Thoracic aorta (tissue), 2 donors: ENCODE measurements around the gene TSPAN32. TPM values are rescaled to one million over a fixed set of nuclear protein-coding genes. Genes with fewer than 3 reads are reported as not detected.

Experiments
- ATAC-seq: fragments of 150-250 bp; one replicate; pipeline ENCODE4 v1.8.0; 2017; ENCODE audit warnings: low read depth; ENCODE audit not compliant: insufficient number of reproducible peaks, low FRiP score
- DNase-seq: peaks from one replicate; pipeline ENCODE4 v3.0.0-alpha.2; 2020; ENCODE audit warnings: low spot score
- H3K27ac ChIP-seq, 2 donors: fragments of 200-600 bp; sonication (generic); 1 replicate in 1 of 2; 2 replicates in 1 of 2; pipeline ENCODE4 v1.5.1; 2016; ENCODE audit warnings: mild to moderate bottlenecking in 2 of 2, moderate library complexity in 2 of 2
- H3K27me3 ChIP-seq: fragments of 200-600 bp; sonication (generic); replicated peaks from 2 replicates; pipeline ENCODE4 v1.6.0; 2016; ENCODE audit warnings: mild to moderate bottlenecking; ENCODE audit not compliant: insufficient read depth
- H3K36me3 ChIP-seq: fragments of 200-600 bp; sonication (generic); one replicate; pipeline ENCODE4 v1.5.1; 2016
- H3K4me1 ChIP-seq, 2 donors: fragments of 200-600 bp; sonication (generic); 1 replicate in 1 of 2; 2 replicates in 1 of 2; pipeline versions ENCODE4 v1.5.1 to v1.6.0; 2016; ENCODE audit warnings: low read depth in 2 of 2, mild to moderate bottlenecking in 1 of 2; ENCODE audit not compliant: control insufficient read depth in 1 of 2
- H3K4me3 ChIP-seq: fragments of 200-600 bp; sonication (generic); 2 replicates; pipeline ENCODE4 v1.5.1; 2016; ENCODE audit warnings: mild to moderate bottlenecking
- H3K9me3 ChIP-seq: fragments of 200-600 bp; sonication (generic); 2 replicates; pipeline ENCODE4 v1.5.1; 2016
- total RNA-seq, 2 donors: library from RNA; depleted of rRNA; stranded (reverse); fragments of >200 nt; gene quantifications; one replicate each; pipeline versions ENCODE4 v1.1.0 to v1.2.3, GENCODE V29; 2016
- TF ChIP-seq, protein P1 (sequence below): fragments of 200-600 bp; sonication (generic); IDR thresholded peaks from one replicate; pipeline ENCODE4 v1.5.1; 2019; ENCODE audit warnings: antibody characterized with exemption

TSPAN32 gene
- total RNA-seq, 2 donors from 2014 or later: 2.5 to 6.9 TPM

DNA sequence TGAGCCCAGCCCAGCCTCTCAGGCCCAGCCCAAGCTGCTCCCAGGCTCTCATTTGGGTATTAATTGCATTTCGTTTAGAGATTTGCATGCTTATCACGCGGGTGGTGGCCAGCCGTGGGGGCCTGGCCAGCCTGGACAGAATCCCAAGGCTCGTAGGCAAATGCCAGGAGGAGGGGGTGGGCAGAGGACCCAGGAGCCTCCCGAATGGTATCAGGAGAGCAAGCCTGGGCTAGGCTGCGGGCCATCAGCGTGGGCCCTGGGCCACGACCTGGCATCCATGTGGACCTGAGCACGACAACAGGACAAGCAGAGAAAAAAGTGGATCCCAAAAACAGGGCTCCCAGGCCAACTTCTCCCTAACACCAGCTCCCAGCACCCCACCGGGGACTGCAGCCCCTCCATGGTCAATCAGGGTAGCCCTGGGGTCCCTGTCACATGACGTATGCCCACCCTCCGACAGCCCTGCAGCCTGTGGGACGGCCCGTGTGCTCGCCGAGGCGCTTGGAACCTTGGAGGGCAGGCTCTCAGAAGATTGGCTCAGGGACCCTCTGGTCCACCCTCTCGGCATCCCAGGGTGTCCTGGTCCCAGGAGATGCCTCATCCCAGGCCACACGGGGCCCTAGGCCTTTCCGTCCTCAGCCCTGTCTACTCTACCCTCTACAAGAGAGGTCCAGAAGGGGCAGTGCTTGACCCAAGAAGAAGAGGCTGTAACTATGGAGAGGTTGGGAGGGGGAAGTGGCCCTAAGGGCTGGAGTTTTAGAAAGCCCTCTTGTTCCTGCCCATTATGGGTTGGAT is 40.2 kb upstream of the TSPAN32 start:
- H3K4me1 ChIP-seq: no peaks in the 10 kb centered on the region
- H3K36me3 ChIP-seq: no peaks in the 10 kb centered on the region
- no peak for DNase-seq
- H3K27me3 ChIP-seq: no peaks in the 10 kb centered on the region
- TF ChIP-seq, protein P1, sequence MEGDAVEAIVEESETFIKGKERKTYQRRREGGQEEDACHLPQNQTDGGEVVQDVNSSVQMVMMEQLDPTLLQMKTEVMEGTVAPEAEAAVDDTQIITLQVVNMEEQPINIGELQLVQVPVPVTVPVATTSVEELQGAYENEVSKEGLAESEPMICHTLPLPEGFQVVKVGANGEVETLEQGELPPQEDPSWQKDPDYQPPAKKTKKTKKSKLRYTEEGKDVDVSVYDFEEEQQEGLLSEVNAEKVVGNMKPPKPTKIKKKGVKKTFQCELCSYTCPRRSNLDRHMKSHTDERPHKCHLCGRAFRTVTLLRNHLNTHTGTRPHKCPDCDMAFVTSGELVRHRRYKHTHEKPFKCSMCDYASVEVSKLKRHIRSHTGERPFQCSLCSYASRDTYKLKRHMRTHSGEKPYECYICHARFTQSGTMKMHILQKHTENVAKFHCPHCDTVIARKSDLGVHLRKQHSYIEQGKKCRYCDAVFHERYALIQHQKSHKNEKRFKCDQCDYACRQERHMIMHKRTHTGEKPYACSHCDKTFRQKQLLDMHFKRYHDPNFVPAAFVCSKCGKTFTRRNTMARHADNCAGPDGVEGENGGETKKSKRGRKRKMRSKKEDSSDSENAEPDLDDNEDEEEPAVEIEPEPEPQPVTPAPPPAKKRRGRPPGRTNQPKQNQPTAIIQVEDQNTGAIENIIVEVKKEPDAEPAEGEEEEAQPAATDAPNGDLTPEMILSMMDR: no peak
- H3K4me3 ChIP-seq: no peak overlapping the region
- no peaks in the 10 kb centered on the region for H3K9me3 ChIP-seq
- no peak for ATAC-seq
- H3K27ac ChIP-seq: no peak overlapping the region

DNA sequence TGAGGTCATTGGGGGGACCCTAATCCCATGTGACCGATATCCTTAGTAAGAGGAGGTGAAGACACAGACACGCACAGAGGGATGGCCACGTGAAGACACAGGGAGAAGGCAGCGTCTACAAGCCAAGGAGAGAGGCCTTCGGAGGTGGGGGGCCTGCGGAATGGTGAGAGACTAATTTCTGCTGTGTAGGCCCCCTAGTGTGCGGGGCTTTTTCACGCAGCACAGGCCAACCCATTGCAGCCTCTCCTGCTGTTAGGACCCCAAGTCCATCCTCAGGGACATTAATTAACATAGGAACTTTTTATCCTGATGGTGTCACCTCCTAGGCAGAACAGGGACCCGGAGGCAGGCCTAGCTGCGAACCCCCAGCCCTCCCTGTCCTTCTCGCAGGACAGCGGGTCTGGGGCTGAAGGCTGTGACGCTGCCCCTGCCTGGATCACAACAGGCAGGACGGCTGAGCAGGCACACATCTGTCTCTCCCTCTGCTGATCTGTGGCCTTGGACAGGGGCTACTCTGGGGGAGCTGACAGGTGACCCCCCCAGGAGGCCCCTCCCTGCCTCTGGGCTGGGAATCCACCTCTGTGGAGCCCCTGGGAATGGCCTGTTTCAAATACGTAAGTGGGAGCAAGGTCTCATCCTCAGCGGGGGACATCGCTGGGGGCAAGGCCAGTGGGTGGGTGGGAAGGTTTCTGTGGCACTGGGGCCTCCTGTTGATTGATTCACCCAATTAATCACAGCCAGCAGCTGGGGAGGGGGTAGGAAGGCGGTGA is 39.3 kb upstream of the TSPAN32 start:
- ATAC-seq (no peak), DNase-seq (no peak)
- TF ChIP-seq, protein P1: no peak
- H3K27me3 ChIP-seq: no peaks in the 10 kb centered on the region
- no peaks in the 10 kb centered on the region for H3K9me3 ChIP-seq
- no peak overlapping the region for H3K27ac ChIP-seq
- H3K4me1 ChIP-seq: no peaks in the 10 kb centered on the region
- H3K36me3 ChIP-seq: no peaks in the 10 kb centered on the region
- H3K4me3 ChIP-seq: no peak overlapping the region

DNA sequence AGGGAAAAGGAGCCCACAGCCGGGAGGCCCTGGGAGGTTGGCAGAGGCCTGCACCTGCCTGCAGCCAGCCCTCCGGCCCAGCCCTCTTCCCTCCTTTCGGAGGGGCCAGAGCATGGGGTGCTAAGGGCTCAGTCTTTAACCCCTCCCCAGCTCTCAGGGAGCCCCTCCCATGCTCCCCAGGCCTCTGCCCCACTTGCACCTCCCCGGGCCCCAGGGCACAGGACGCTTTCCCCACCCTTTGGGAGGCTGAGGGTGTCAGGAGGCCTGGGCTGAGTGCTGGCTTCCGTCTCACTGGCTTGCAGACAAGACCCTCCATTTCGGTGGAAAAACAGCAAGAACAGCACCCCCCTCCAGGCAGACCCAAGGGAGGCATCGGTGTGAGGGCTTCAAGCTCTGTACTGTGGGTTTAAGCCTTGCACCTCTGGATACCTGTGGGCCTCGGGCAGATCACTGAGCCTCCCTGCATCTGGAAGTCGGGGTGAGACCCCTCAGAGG is 38.7 kb upstream of the TSPAN32 start:
- ATAC-seq: no peak
- H3K27ac ChIP-seq: no peak overlapping the region
- no peak overlapping the region for H3K4me3 ChIP-seq
- TF ChIP-seq, protein P1: no peak
- no peak for DNase-seq
- no peaks in the 10 kb centered on the region for H3K4me1 ChIP-seq
- H3K36me3 ChIP-seq: no peaks in the 10 kb centered on the region
- no peaks in the 10 kb centered on the region for H3K27me3 ChIP-seq
- H3K9me3 ChIP-seq: no peaks in the 10 kb centered on the region

DNA sequence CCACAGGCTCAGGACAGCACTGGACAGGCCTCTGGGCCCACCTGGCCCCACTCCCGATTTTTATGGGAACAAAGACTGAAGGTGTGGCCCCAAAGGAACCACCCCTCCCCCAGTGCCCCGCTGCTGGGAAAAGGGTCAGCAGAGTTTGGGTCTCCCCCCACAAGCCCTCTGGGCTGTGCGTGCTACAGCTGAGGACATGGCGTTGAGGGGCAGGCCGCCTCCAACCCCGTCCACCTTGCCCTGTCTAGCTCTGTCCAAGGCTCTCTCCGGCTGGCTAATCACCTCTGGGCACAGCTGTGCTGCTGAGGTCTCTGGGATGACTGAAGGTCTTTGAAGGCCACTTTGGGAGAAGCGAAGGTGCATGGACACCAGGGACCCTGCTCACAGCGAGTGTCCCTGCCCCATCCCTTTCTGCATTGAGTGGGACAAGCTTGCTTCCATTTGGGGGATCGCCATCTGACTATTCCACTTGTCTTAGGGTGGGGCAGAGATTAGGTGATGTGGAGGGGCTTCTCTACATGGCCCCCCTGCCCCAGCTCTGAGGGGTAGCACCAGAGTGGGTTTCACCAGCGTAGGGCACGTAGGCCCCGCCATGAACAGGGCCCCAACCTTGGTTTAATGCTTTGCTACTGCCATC is 38.0 kb upstream of the TSPAN32 start:
- no peak overlapping the region for H3K27ac ChIP-seq
- TF ChIP-seq, protein P1: no peak
- DNase-seq: no peak
- H3K36me3 ChIP-seq: no peaks in the 10 kb centered on the region
- H3K4me1 ChIP-seq: peaks cover 0 to 6% of the 10 kb centered on the region in 2 donors
- no peaks in the 10 kb centered on the region for H3K27me3 ChIP-seq
- no peak for ATAC-seq
- H3K4me3 ChIP-seq: no peak overlapping the region
- H3K9me3 ChIP-seq: no peaks in the 10 kb centered on the region
